Activated CD8-positive, alpha-beta T cell treated with anti-CD3 and anti-CD28 coated beads for 36 hours (primary cell): ENCODE data around the gene CHL1. TPM values are rescaled to one million over a fixed set of nuclear protein-coding genes. Genes with fewer than 3 reads are reported as not detected.
"Not testable (repeated sequence)": the region's sequence is repeated elsewhere in the genome, so short reads cannot be mapped to it uniquely, and the experiment has no call there.

Experiments used
- ATAC-seq: fragments of 200-7000 bp; cut with Tn5 transposase; one replicate; pipeline ENCODE4 v1.10.0; 2021; ENCODE audit warnings: mild to moderate bottlenecking, moderate library complexity
- CTCF ChIA-PET: fragments of 350-600 bp; sonication (Branson Sonifier 250); formaldehyde crosslinking; loops from one replicate; lab custom pipeline; 2021; ENCODE audit warnings: antibody characterized with exemption; lab: Charles Lee
- POLR2A ChIA-PET: fragments of 350-600 bp; sonication (Branson Sonifier 250); formaldehyde crosslinking; loops from one replicate; lab custom pipeline; 2021; ENCODE audit warnings: antibody characterized with exemption; lab: Charles Lee
- DNase-seq: peaks from one replicate; pipeline ENCODE4 v3.0.0-alpha.2; 2020
- H3K27ac Mint-ChIP-seq: one replicate; pipeline ENCODE4 v1.8.0; 2021; ENCODE audit warnings: mild to moderate bottlenecking, mixed read lengths
- H3K27me3 Mint-ChIP-seq: one replicate; pipeline ENCODE4 v1.8.0; 2021; ENCODE audit warnings: mixed read lengths
- H3K36me3 Mint-ChIP-seq: one replicate; pipeline ENCODE4 v1.8.0; 2021; ENCODE audit warnings: low read depth, mixed read lengths
- H3K4me1 Mint-ChIP-seq: one replicate; pipeline ENCODE4 v1.8.0; 2021; ENCODE audit warnings: low read depth, mixed read lengths
- H3K4me3 Mint-ChIP-seq: one replicate; pipeline ENCODE4 v1.8.0; 2021; ENCODE audit warnings: mild to moderate bottlenecking, moderate library complexity, mixed read lengths
- H3K9me3 Mint-ChIP-seq: one replicate; pipeline ENCODE4 v1.8.0; 2021; ENCODE audit warnings: mixed read lengths
- intact Hi-C: fragments of 100-400 bp; cut with micrococcal nuclease; formaldehyde crosslinking; loops from one replicate; pipeline ENCODE4 v1.10.0; 2022
- total RNA-seq, 2 experiments: library from RNA; stranded (reverse); gene quantifications; one replicate each; pipeline ENCODE4 v1.2.3, GENCODE V29; 2021
- TF ChIP-seq, protein P1 (sequence below): fragments of 200-600 bp; IDR thresholded peaks from one replicate; pipeline ENCODE4 v1.8.0; 2022; ENCODE audit warnings: antibody characterized with exemption, mild to moderate bottlenecking

Gene CHL1
- total RNA-seq, 2 experiments from 2014 or later, result not detected

- Mint-ChIP-seq H3K27me3 (no peaks in the 10 kb centered on the region), H3K36me3 (no peaks in the 10 kb centered on the region), H3K27ac (no peak overlapping the region), H3K4me1 (no peaks in the 10 kb centered on the region), H3K4me3 (no peak overlapping the region), H3K9me3 (no peaks in the 10 kb centered on the region)
- DNase-seq (no peak), ATAC-seq (no peak)
- CTCF ChIA-PET, result no interaction called here
- POLR2A ChIA-PET, result no interaction called here
- intact Hi-C loops, result no loop called here
- TF ChIP-seq, protein P1, sequence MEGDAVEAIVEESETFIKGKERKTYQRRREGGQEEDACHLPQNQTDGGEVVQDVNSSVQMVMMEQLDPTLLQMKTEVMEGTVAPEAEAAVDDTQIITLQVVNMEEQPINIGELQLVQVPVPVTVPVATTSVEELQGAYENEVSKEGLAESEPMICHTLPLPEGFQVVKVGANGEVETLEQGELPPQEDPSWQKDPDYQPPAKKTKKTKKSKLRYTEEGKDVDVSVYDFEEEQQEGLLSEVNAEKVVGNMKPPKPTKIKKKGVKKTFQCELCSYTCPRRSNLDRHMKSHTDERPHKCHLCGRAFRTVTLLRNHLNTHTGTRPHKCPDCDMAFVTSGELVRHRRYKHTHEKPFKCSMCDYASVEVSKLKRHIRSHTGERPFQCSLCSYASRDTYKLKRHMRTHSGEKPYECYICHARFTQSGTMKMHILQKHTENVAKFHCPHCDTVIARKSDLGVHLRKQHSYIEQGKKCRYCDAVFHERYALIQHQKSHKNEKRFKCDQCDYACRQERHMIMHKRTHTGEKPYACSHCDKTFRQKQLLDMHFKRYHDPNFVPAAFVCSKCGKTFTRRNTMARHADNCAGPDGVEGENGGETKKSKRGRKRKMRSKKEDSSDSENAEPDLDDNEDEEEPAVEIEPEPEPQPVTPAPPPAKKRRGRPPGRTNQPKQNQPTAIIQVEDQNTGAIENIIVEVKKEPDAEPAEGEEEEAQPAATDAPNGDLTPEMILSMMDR, result no peak
Observed at GRCh38 chr3:359672-360071, 163.1 kb downstream of the CHL1 start.

- Mint-ChIP-seq H3K4me3 (no peak overlapping the region), H3K27me3 (no peaks in the 10 kb centered on the region), H3K36me3 (no peaks in the 10 kb centered on the region), H3K27ac (no peak overlapping the region), H3K4me1 (no peaks in the 10 kb centered on the region), H3K9me3 (peaks cover 3% of the 10 kb centered on the region)
- ATAC-seq (no peak), DNase-seq (no peak)
- TF ChIP-seq, protein P1, result no peak
- intact Hi-C loops, result no loop called here
- ChIA-PET POLR2A (no interaction called here), CTCF (interaction anchor here (3.1 kb wide), 1 partner anchor 9 kb away, joined by 16 read pairs; no protein-coding TSS in a partner anchor)
Observed at GRCh38 chr3:362681-363338, 166.2 kb downstream of the CHL1 start.

DNA sequence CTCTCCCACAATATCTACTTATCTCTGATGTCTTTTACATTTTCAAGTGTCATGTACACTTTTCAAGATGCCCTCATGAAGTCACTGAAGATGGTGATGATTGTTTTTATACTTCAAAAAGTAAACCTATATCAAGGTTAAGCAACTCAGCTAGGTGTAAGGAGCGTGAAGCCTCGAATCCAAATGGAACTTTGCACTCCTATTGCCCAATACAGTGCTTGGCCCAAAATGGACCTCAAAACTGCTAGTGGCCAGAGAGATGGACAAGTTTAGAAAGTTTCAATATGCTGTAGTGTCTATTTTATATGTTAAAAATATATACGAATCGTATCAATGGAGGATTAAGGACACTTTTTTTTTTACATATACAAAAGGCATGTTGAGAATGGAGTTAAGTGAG lies 167.7 kb downstream of the CHL1 start:
- intact Hi-C loops, result no loop called here
- DNase-seq (no peak), ATAC-seq (no peak)
- H3K4me1 Mint-ChIP-seq, result no peaks in the 10 kb centered on the region
- TF ChIP-seq, protein P1, result no peak
- peaks cover 7% of the 10 kb centered on the region for H3K9me3 Mint-ChIP-seq
- ChIA-PET CTCF (interaction anchor here (3.1 kb wide), 1 partner anchor 10 kb away, joined by 16 read pairs; no protein-coding TSS in a partner anchor), POLR2A (no interaction called here)
- no peaks in the 10 kb centered on the region for H3K27me3 Mint-ChIP-seq
- H3K4me3 Mint-ChIP-seq, result no peak overlapping the region
- no peaks in the 10 kb centered on the region for H3K36me3 Mint-ChIP-seq
- no peak overlapping the region for H3K27ac Mint-ChIP-seq

- Mint-ChIP-seq H3K36me3 (no peaks in the 10 kb centered on the region), H3K9me3 (peaks cover 7% of the 10 kb centered on the region), H3K4me1 (no peaks in the 10 kb centered on the region), H3K27me3 (no peaks in the 10 kb centered on the region), H3K27ac (no peak overlapping the region), H3K4me3 (no peak overlapping the region)
- CTCF ChIA-PET, result no interaction called here
- TF ChIP-seq, protein P1, result no peak
- DNase-seq (no peak), ATAC-seq (no peak)
- intact Hi-C loops, result no loop called here
- POLR2A ChIA-PET, result no interaction called here
Observed at GRCh38 chr3:365268-365667, 168.7 kb downstream of the CHL1 start.

- H3K36me3 Mint-ChIP-seq, H3K27me3 Mint-ChIP-seq, H3K27ac Mint-ChIP-seq, H3K4me1 Mint-ChIP-seq, POLR2A ChIA-PET, H3K4me3 Mint-ChIP-seq, DNase-seq, ATAC-seq, CTCF ChIA-PET, intact Hi-C loops: not testable (repeated sequence)
- peaks cover 12% of the 10 kb centered on the region for H3K9me3 Mint-ChIP-seq
Observed at GRCh38 chr3:366253-366652, 169.7 kb downstream of the CHL1 start.
